GM21423 (cell line): ENCODE measurements around the gene RNF222.
"Not testable (repeated sequence)": the region's sequence is repeated elsewhere in the genome, so short reads cannot be mapped to it uniquely, and the experiment has no call there.

Source experiments
- ATAC-seq: cut with Tn5 transposase; IDR thresholded peaks from one replicate; pipeline ENCODE4 v1.9.1; 2021; ENCODE audit warnings: mild to moderate bottlenecking, moderate library complexity; ENCODE audit not compliant: unreplicated experiment

The RNF222 gene

GRCh38 chr17:8347001-8347400 lies 50.6 kb downstream of the RNF222 start:
- not testable (repeated sequence) for ATAC-seq

GRCh38 chr17:8345951-8346665 lies 51.5 kb downstream of the RNF222 start:
- ATAC-seq, result no peak

GRCh38 chr17:8345052-8345690 lies 52.5 kb downstream of the RNF222 start:
- ATAC-seq, result no peak

GRCh38 chr17:8341456-8341855 lies 56.2 kb downstream of the RNF222 start:
- ATAC-seq, result no peak
